Measurements from ENCODE around the gene DHRS13.

- no peak for TF ChIP-seq CTCF (IDR thresholded peaks at IDR 0.05)
- TF ChIP-seq POLR2A (IDR thresholded peaks at IDR 0.05) = no peak
These were observed 12.9 kb downstream of the DHRS13 start for GRCh38 chr17:28889996-28890395.
